Uterus (tissue), 4 donors: ENCODE measurements around the gene ACSL3. TPM values are rescaled to one million over a fixed set of nuclear protein-coding genes. Genes with fewer than 3 reads are reported as not detected.

Source experiments
- DNase-seq, 2 donors: peaks; one replicate each; pipeline ENCODE4 v3.0.0-alpha.2; 2019 to 2020
- H3K27ac ChIP-seq, 2 donors: fragments of 200-600 bp; sonication (generic); 1 replicate in 1 of 2; 2 replicates in 1 of 2; pipeline ENCODE4 v1.5.1; 2016 to 2018
- H3K27me3 ChIP-seq, 2 donors: fragments of 200-600 bp; sonication (generic); one replicate each; pipeline ENCODE4 v1.5.1; 2018 to 2019; ENCODE audit warnings: control low read depth in 1 of 2
- H3K36me3 ChIP-seq, 2 donors: fragments of 200-600 bp; sonication (generic); one replicate each; pipeline ENCODE4 v1.5.1; 2019; ENCODE audit warnings: control low read depth in 1 of 2
- H3K4me1 ChIP-seq, 2 donors: fragments of 200-600 bp; sonication (generic); one replicate each; pipeline ENCODE4 v1.5.1; 2018 to 2019; ENCODE audit warnings: control low read depth in 1 of 2
- H3K4me3 ChIP-seq, 2 donors: fragments of 200-600 bp; sonication (generic); 1 replicate in 1 of 2; 2 replicates in 1 of 2; pipeline ENCODE4 v1.5.1; 2018 to 2019; ENCODE audit warnings: mild to moderate bottlenecking in 1 of 2
- H3K9me3 ChIP-seq, 2 donors: fragments of 200-600 bp; sonication (generic); one replicate each; pipeline ENCODE4 v1.5.1; 2019; ENCODE audit warnings: control low read depth in 1 of 2
- POLR2A ChIP-seq, 2 donors: fragments of 450-650 bp; IDR thresholded peaks; one replicate each; pipeline ENCODE4 v1.6.1; 2016; ENCODE audit warnings: antibody characterized with exemption in 2 of 2, mild to moderate bottlenecking in 1 of 2, moderate library complexity in 1 of 2
- intact Hi-C: fragments of 100-400 bp; cut with DNase I; formaldehyde crosslinking; loops from one replicate; pipeline ENCODE4 v1.15.1; 2023; ENCODE audit warnings: low total_unique reads
- total RNA-seq, 4 donors: library from RNA; depleted of rRNA in 3 of 4; stranded (reverse); fragments of >200 nt in 3 of 4; gene quantifications; one replicate each; pipeline versions ENCODE4 v1.1.0 to v1.2.4, GENCODE V29; 2014 to 2023
- TF ChIP-seq, protein P1 (sequence below), 4 experiments: fragments of 200-600 bp in 2 of 4; fragments of 450-650 bp in 2 of 4; sonication (generic) in 2 of 4; IDR thresholded peaks; one replicate each; pipeline ENCODE4 v1.5.1; 2016 to 2019; ENCODE audit warnings: antibody characterized with exemption in 4 of 4, mild to moderate bottlenecking in 2 of 4, moderate library complexity in 1 of 4
- donor health status: DM: yes; HTN: yes; CAD: no.

Gene ACSL3
- total RNA-seq, 4 donors from 2014 or later = 39.7 to 101 (median 61.2) TPM

DNA sequence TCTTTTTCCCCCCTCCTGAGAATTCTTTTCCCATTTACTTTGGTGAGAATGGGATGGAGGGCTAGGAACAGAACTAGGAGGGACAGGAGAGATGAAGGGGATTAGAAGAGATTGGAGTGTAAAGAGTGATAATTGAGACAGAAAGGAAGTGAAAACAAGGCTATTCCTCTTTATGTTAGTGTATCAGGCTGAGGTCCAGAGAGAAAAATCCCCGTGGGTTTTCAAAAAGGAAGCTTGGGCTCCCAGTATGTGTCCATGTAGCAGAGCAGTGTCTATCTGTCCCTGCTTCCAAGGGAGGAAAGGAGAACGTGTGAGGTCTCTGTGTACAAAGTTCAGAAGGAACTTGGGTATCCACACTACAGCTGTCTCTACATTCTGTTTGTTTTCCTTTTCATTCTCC is 131.3 kb downstream of the ACSL3 start:
- Histone ChIP-seq H3K36me3 (no peaks in the 10 kb centered on the region), H3K4me1 (peaks cover 4 to 8% of the 10 kb centered on the region in 2 donors), H3K9me3 (no peaks in the 10 kb centered on the region), H3K27me3 (no peaks in the 10 kb centered on the region), H3K4me3 (no peak overlapping the region), H3K27ac (peak overlapping the region in 1 of 2 donors; percentile 89)
- TF ChIP-seq POLR2A (IDR thresholded peaks at IDR 0.05) = no peak
- TF ChIP-seq, protein P1, sequence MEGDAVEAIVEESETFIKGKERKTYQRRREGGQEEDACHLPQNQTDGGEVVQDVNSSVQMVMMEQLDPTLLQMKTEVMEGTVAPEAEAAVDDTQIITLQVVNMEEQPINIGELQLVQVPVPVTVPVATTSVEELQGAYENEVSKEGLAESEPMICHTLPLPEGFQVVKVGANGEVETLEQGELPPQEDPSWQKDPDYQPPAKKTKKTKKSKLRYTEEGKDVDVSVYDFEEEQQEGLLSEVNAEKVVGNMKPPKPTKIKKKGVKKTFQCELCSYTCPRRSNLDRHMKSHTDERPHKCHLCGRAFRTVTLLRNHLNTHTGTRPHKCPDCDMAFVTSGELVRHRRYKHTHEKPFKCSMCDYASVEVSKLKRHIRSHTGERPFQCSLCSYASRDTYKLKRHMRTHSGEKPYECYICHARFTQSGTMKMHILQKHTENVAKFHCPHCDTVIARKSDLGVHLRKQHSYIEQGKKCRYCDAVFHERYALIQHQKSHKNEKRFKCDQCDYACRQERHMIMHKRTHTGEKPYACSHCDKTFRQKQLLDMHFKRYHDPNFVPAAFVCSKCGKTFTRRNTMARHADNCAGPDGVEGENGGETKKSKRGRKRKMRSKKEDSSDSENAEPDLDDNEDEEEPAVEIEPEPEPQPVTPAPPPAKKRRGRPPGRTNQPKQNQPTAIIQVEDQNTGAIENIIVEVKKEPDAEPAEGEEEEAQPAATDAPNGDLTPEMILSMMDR (IDR thresholded peaks at IDR 0.05) = no peak
- no peak for DNase-seq
- intact Hi-C loops = no loop called here

Other genes with a start within 250 kb of the ACSL3 start
- gene FARSB, start 204.9 kb upstream of the ACSL3 start, total RNA-seq = 10 to 100 TPM in 3 of 4 donors, 1 to 10 TPM in 1; 9.4 to 24.1 (median 16.2) TPM
- not detected for gene MOGAT1, start 189.4 kb upstream of the ACSL3 start, total RNA-seq
- gene KCNE4, start 191.2 kb downstream of the ACSL3 start, total RNA-seq = 10 to 100 TPM in 3 of 4 donors, 1 to 10 TPM in 1; 9.8 to 52.8 (median 25.4) TPM